RWPE1 (cell line): ENCODE results near the gene CAPNS1.
A peak's percentile ranks its signal among the peaks of the same experiment; 100 is the strongest.

Experiments used
- CTCF ChIA-PET: fragments of 350-600 bp; sonication (Branson Sonifier 250); formaldehyde crosslinking; extraction: SDS; loops from one replicate; lab custom pipeline; 2021; lab: Yijun Ruan, JAX
- POLR2A ChIA-PET: fragments of 400-600 bp; formaldehyde crosslinking; extraction: SDS; loops from one replicate; lab custom pipeline; 2020; ENCODE audit warnings: antibody characterized with exemption; ENCODE audit not compliant: low non-redundant PET; lab: Yijun Ruan, JAX
- DNase-seq: peaks from one replicate; pipeline ENCODE4 v3.0.0; 2012; ENCODE audit warnings: low spot score
- H3K27ac ChIP-seq: fragments of 450-650 bp; 2 replicates; pipeline ENCODE4 v1.5.1; 2017
- CTCF ChIP-seq: fragments of 450-650 bp; conservative IDR thresholded peaks from 2 replicates; pipeline ENCODE4 v1.5.1; 2017; ENCODE audit warnings: low read depth, mild to moderate bottlenecking

CAPNS1 gene

GRCh38 chr19:36139473-36140303 is at the start of gene CAPNS1:
CAPNS1 (plus strand) TSS chr19:36140066; CDS start chr19:36141012, 946 bp downstream.
- DNase-seq: peak; percentile 94
- ChIA-PET CTCF (no interaction called here), POLR2A (interaction anchor here (1.0 to 1.1 kb wide), 2 partner anchors 10 to 12 kb away, joined by 3 to 4 read pairs; no protein-coding TSS in a partner anchor)
- H3K27ac ChIP-seq: peak within 1 kb of the TSS; percentile 98
- no peak for TF ChIP-seq CTCF

GRCh38 chr19:36090910-36091695 is 48.8 kb upstream of the CAPNS1 start:
- H3K27ac ChIP-seq: no peak overlapping the region
- ChIA-PET CTCF (interaction anchor here (1.4 kb wide), 1 partner anchor 30 kb away, joined by 3 read pairs; no protein-coding TSS in a partner anchor), POLR2A (no interaction called here)
- TF ChIP-seq CTCF: no peak
- no peak for DNase-seq

GRCh38 chr19:36092566-36092965 is 47.3 kb upstream of the CAPNS1 start:
- TF ChIP-seq CTCF: no peak
- H3K27ac ChIP-seq: peak overlapping the region; percentile 5; the same call in 1 of the 2 replicates
- ChIA-PET CTCF (no interaction called here), POLR2A (no interaction called here)
- no peak for DNase-seq

DNA sequence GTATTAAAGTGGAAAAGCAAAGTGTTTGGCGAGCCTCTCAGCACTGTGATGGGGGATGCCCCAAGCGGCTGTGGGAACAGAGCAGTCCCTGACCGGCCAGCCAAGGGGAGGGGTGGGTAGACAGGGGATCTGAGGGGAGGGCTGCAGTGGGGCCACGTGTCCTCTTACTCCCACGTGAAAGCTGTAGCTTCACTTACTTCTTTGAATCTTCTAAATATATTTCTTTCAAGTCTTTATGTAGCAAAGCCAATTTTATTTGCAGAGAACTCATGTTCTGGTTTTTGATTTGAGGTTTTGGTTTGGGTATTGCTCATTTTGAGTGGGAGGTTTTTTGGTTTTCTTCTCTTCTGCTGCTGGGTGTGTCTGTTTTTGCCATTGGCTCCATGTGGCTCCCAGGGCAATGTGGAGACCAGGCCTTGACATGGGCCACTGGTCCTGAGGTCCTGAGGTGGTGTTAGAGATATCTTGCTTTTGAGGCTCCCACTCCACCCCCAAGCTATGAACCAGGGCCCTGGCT is 46.7 kb upstream of the CAPNS1 start:
- ChIA-PET CTCF (no interaction called here), POLR2A (no interaction called here)
- no peak for TF ChIP-seq CTCF
- no peak for DNase-seq
- peak overlapping the region; percentile 5; the same call in 1 of the 2 replicates for H3K27ac ChIP-seq

DNA sequence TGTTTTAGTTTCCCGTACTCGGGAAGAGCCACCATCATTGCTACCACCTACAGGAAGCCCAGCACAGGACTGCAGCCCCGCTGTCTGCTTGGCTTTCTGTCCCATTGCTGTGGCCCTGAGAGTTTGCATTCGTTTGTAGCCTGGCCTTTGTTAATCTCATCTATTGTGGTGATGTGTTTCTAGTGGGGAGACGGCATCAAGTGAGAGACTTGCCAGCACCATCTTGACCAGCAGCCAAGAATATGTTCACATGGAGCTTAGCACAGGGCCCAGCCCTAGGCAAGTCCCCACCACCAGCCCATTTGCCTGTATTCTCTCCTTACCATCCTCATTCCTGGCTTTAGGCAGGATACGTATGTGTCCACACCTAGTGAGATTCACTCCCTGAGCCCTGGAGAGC is 46.2 kb upstream of the CAPNS1 start:
- POLR2A ChIA-PET: no interaction called here
- DNase-seq: no peak
- TF ChIP-seq CTCF: no peak
- no peak overlapping the region for H3K27ac ChIP-seq
- CTCF ChIA-PET: interaction anchor here (0.6 kb wide), 1 partner anchor 77 kb away, joined by 4 read pairs; no protein-coding TSS in a partner anchor

GRCh38 chr19:36097036-36097435 is 42.8 kb upstream of the CAPNS1 start:
- ChIA-PET CTCF (interaction anchor here (0.6 kb wide), 1 partner anchor 670 kb away, joined by 4 read pairs; no protein-coding TSS in a partner anchor), POLR2A (no interaction called here)
- no peak overlapping the region for H3K27ac ChIP-seq
- no peak for DNase-seq
- no peak for TF ChIP-seq CTCF
